GM13976 (cell line): ENCODE data around the gene TRIM8.

Experiments
- DNase-seq: peaks from one replicate; pipeline ENCODE4 v3.0.0; 2012; ENCODE audit warnings: low spot score
- CTCF ChIP-seq: IDR thresholded peaks from 2 replicates; pipeline ENCODE4 v1.5.1; 2012; ENCODE audit warnings: borderline replicate concordance, mild to moderate bottlenecking; ENCODE audit not compliant: insufficient read depth; ENCODE audit errors: extremely low read depth, missing control alignments, control extremely low read depth
- in situ Hi-C: fragments of 300-500 bp; cut with MboI; formaldehyde crosslinking; loops from one replicate; pipeline ENCODE4 v1.12.0; 2022; ENCODE audit warnings: low sequenced_read_pairs, mixed read lengths, inconsistent platforms; ENCODE audit not compliant: unreplicated experiment

TRIM8 gene

GRCh38 chr10:102614888-102615287, 29.4 kb upstream of the TRIM8 start:
- in situ Hi-C loops: no loop called here
- TF ChIP-seq CTCF: no peak

GRCh38 chr10:102615361-102615760, 28.9 kb upstream of the TRIM8 start:
- in situ Hi-C loops: no loop called here
- DNase-seq: peak; percentile 47
- TF ChIP-seq CTCF: no peak

More at GRCh38 chr10:102614888-102615287, 29.4 kb upstream of the TRIM8 start:
- no peak for DNase-seq

- TF ChIP-seq CTCF: no peak
- DNase-seq: peak; percentile 85
- in situ Hi-C loops: no loop called here
Measured at GRCh38 chr10:102616066-102616770, 28.1 kb upstream of the TRIM8 start.

GRCh38 chr10:102617041-102617440, 27.2 kb upstream of the TRIM8 start:
- in situ Hi-C loops: no loop called here
- no peak for TF ChIP-seq CTCF
- DNase-seq: no peak

GRCh38 chr10:102617816-102618215, 26.5 kb upstream of the TRIM8 start:
- no peak for DNase-seq
- in situ Hi-C loops: no loop called here
- no peak for TF ChIP-seq CTCF

- no peak for DNase-seq
- TF ChIP-seq CTCF: no peak
- in situ Hi-C loops: no loop called here
Measured at GRCh38 chr10:102619281-102619981, 24.8 kb upstream of the TRIM8 start.
